ENCODE results near the gene S1PR4.
A peak's percentile ranks its signal among the peaks of the same experiment; 100 is the strongest.

DNA sequence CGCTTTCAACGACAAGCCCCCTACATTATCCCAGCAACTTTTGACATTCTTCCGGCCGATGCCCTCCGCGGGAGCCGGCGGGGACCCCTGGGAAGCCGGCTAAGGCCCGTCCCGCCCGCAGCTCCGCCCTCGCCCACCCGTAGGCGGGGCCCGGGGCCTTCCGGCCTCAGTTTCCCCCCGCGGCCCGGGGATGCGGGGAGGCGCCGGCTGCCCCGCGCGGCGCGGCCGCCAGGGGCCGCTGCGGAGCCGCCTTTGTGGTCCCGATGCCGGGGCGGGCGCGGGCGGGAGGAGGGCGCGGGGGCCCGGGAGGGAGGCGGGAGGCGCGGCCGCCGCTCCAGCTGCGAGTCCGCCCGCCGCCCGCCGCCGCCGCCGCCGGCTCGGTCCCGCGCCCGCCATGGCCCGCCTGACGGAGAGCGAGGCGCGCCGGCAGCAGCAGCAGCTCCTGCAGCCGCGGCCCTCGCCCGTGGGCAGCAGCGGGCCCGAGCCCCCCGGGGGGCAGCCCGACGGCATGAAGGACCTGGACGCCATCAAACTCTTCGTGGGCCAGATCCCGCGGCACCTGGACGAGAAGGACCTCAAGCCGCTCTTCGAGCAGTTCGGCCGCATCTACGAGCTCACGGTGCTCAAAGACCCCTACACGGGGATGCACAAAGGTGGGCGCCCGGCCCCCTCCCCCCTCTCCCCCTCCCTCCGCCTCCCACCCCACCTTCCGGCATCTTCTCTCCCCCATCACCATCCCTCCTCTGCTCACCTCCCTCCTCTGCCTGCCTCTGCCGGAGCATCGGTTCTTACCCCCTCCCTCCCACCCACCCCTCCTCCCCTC lies 46.0 kb downstream of the S1PR4 start, which contains the start of gene CELF5:
- TF ChIP-seq, protein P1, sequence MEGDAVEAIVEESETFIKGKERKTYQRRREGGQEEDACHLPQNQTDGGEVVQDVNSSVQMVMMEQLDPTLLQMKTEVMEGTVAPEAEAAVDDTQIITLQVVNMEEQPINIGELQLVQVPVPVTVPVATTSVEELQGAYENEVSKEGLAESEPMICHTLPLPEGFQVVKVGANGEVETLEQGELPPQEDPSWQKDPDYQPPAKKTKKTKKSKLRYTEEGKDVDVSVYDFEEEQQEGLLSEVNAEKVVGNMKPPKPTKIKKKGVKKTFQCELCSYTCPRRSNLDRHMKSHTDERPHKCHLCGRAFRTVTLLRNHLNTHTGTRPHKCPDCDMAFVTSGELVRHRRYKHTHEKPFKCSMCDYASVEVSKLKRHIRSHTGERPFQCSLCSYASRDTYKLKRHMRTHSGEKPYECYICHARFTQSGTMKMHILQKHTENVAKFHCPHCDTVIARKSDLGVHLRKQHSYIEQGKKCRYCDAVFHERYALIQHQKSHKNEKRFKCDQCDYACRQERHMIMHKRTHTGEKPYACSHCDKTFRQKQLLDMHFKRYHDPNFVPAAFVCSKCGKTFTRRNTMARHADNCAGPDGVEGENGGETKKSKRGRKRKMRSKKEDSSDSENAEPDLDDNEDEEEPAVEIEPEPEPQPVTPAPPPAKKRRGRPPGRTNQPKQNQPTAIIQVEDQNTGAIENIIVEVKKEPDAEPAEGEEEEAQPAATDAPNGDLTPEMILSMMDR (IDR thresholded peaks at IDR 0.05), result peak in 2 of 3 donors; percentile 51 to 57
- TF ChIP-seq POLR2A (IDR thresholded peaks at IDR 0.05) (no peak), EP300 (IDR thresholded peaks at IDR 0.05) (no peak)
